GM12892 (cell line): Measurements from ENCODE around the gene THRSP.

ENCODE experiments used
- POLR2A ChIP-seq: IDR thresholded peaks from 2 replicates; pipeline ENCODE4 v1.6.1; 2011; ENCODE audit warnings: low read depth, low read length, control low read depth
- POLR2AphosphoS5 ChIP-seq: IDR thresholded peaks from 2 replicates; pipeline ENCODE4 v1.6.1; 2011; ENCODE audit warnings: low read depth, low read length, control low read depth
- TAF1 ChIP-seq: IDR thresholded peaks from 2 replicates; pipeline ENCODE4 v1.6.1; 2011; ENCODE audit warnings: low read depth, mild to moderate bottlenecking, control low read depth, low read length, borderline replicate concordance

GRCh38 chr11:78081583-78081982, 17.9 kb downstream of the THRSP start:
- TF ChIP-seq POLR2A (no peak), POLR2AphosphoS5 (no peak), TAF1 (no peak)
